GM21825 (cell line): ENCODE results near the gene ATP6V0E1.

Experiments used
- ATAC-seq: cut with Tn5 transposase; IDR thresholded peaks from one replicate; pipeline ENCODE4 v1.9.1; 2021; ENCODE audit warnings: mild to moderate bottlenecking, moderate library complexity; ENCODE audit not compliant: unreplicated experiment

ATP6V0E1 gene

GRCh38 chr5:172956228-172956627, 27.3 kb upstream of the ATP6V0E1 start:
- no peak for ATAC-seq

GRCh38 chr5:172956936-172957335, 26.6 kb upstream of the ATP6V0E1 start:
- ATAC-seq, result no peak

GRCh38 chr5:172957458-172957857, 26.1 kb upstream of the ATP6V0E1 start:
- ATAC-seq, result no peak

GRCh38 chr5:172958331-172959046, 25.1 kb upstream of the ATP6V0E1 start:
- ATAC-seq, result peak; percentile 67

- ATAC-seq, result no peak
Measured at GRCh38 chr5:172959824-172960799, 23.5 kb upstream of the ATP6V0E1 start.

- ATAC-seq, result no peak
Measured at GRCh38 chr5:172969921-172970320, 13.7 kb upstream of the ATP6V0E1 start.

- no peak for ATAC-seq
Measured at GRCh38 chr5:172971482-172971881, 12.1 kb upstream of the ATP6V0E1 start.

- no peak for ATAC-seq
Measured at GRCh38 chr5:172972552-172972951, 11.0 kb upstream of the ATP6V0E1 start.

GRCh38 chr5:172973127-172973916, 10.2 kb upstream of the ATP6V0E1 start:
- ATAC-seq, result no peak

- ATAC-seq, result no peak
Measured at GRCh38 chr5:172973931-172974330, 9.6 kb upstream of the ATP6V0E1 start.

- no peak for ATAC-seq
Measured at GRCh38 chr5:172975289-172975688, 8.3 kb upstream of the ATP6V0E1 start.

- ATAC-seq, result no peak
Measured at GRCh38 chr5:172979778-172980177, 3.8 kb upstream of the ATP6V0E1 start.

GRCh38 chr5:172981931-172982330, 1.6 kb upstream of the ATP6V0E1 start:
- ATAC-seq, result no peak

- ATAC-seq, result peak; percentile 62
Measured at GRCh38 chr5:172984244-172984953, 828 bp downstream of the ATP6V0E1 start.

GRCh38 chr5:172985596-172985995, 2.0 kb downstream of the ATP6V0E1 start:
- no peak for ATAC-seq

- no peak for ATAC-seq
Measured at GRCh38 chr5:172988276-172988675, 4.7 kb downstream of the ATP6V0E1 start.

- no peak for ATAC-seq
Measured at GRCh38 chr5:172990776-172991175, 7.2 kb downstream of the ATP6V0E1 start.

GRCh38 chr5:172994405-172994804, 10.8 kb downstream of the ATP6V0E1 start:
- no peak for ATAC-seq

GRCh38 chr5:172999372-172999973, 15.9 kb downstream of the ATP6V0E1 start:
- no peak for ATAC-seq

- ATAC-seq, result no peak
Measured at GRCh38 chr5:172999974-173000373, 16.4 kb downstream of the ATP6V0E1 start.
